Measurements from ENCODE around the gene DLG2. TPM values are rescaled to one million over a fixed set of nuclear protein-coding genes. Genes with fewer than 3 reads are reported as not detected.

The DLG2 gene
- total RNA-seq, 1 donor from 2014 or later: 2.1 TPM

- intact Hi-C loops (cut with micrococcal nuclease): no loop called here
- H3K9me3 Mint-ChIP-seq: no peaks in the 10 kb centered on the region
- H3K27ac Mint-ChIP-seq: no peak overlapping the region
- H3K27me3 Mint-ChIP-seq (ENCODE audit: insufficient read depth): peaks cover 2% of the 10 kb centered on the region
- no peak overlapping the region for H3K4me3 Mint-ChIP-seq
- H3K36me3 Mint-ChIP-seq (ENCODE audit: low read depth): no peaks in the 10 kb centered on the region
- H3K4me1 Mint-ChIP-seq (ENCODE audit: low read depth): no peaks in the 10 kb centered on the region
- no peak for DNase-seq (ENCODE audit: low spot score)
Measured at GRCh38 chr11:83630211-83630610, 1996.9 kb downstream of the DLG2 start.

- H3K36me3 Mint-ChIP-seq (ENCODE audit: low read depth): no peaks in the 10 kb centered on the region
- H3K27me3 Mint-ChIP-seq (ENCODE audit: insufficient read depth): peaks cover 2% of the 10 kb centered on the region
- no peak overlapping the region for H3K27ac Mint-ChIP-seq
- intact Hi-C loops (cut with micrococcal nuclease): no loop called here
- no peak for DNase-seq (ENCODE audit: low spot score)
- no peak overlapping the region for H3K4me3 Mint-ChIP-seq
- H3K4me1 Mint-ChIP-seq (ENCODE audit: low read depth): no peaks in the 10 kb centered on the region
- no peaks in the 10 kb centered on the region for H3K9me3 Mint-ChIP-seq
Measured at GRCh38 chr11:83629775-83630174, 1997.4 kb downstream of the DLG2 start.

- no peaks in the 10 kb centered on the region for H3K4me1 Mint-ChIP-seq (ENCODE audit: low read depth)
- no peaks in the 10 kb centered on the region for H3K36me3 Mint-ChIP-seq (ENCODE audit: low read depth)
- no peaks in the 10 kb centered on the region for H3K9me3 Mint-ChIP-seq
- no peak overlapping the region for H3K27ac Mint-ChIP-seq
- H3K4me3 Mint-ChIP-seq: no peak overlapping the region
- intact Hi-C loops (cut with micrococcal nuclease): no loop called here
- H3K27me3 Mint-ChIP-seq (ENCODE audit: insufficient read depth): peaks cover 2% of the 10 kb centered on the region
- no peak for DNase-seq (ENCODE audit: low spot score)
Measured at GRCh38 chr11:83628622-83629355, 1998.4 kb downstream of the DLG2 start.

- no peaks in the 10 kb centered on the region for H3K9me3 Mint-ChIP-seq
- H3K4me3 Mint-ChIP-seq: no peak overlapping the region
- H3K27ac Mint-ChIP-seq: no peak overlapping the region
- no peaks in the 10 kb centered on the region for H3K4me1 Mint-ChIP-seq (ENCODE audit: low read depth)
- no peaks in the 10 kb centered on the region for H3K27me3 Mint-ChIP-seq (ENCODE audit: insufficient read depth)
- no peaks in the 10 kb centered on the region for H3K36me3 Mint-ChIP-seq (ENCODE audit: low read depth)
- DNase-seq (ENCODE audit: low spot score): no peak
- intact Hi-C loops (cut with micrococcal nuclease): no loop called here
Measured at GRCh38 chr11:83625336-83625735, 2001.8 kb downstream of the DLG2 start.

GRCh38 chr11:83617671-83618070, 2009.5 kb downstream of the DLG2 start:
- Mint-ChIP-seq H3K9me3 (no peaks in the 10 kb centered on the region), H3K4me3 (no peak overlapping the region), H3K27me3 (ENCODE audit: insufficient read depth) (peaks cover 2% of the 10 kb centered on the region), H3K4me1 (ENCODE audit: low read depth) (no peaks in the 10 kb centered on the region), H3K36me3 (ENCODE audit: low read depth) (no peaks in the 10 kb centered on the region), H3K27ac (no peak overlapping the region)
- intact Hi-C loops (cut with micrococcal nuclease): no loop called here
- DNase-seq (ENCODE audit: low spot score): no peak

- Mint-ChIP-seq H3K4me1 (ENCODE audit: low read depth) (no peaks in the 10 kb centered on the region), H3K27me3 (ENCODE audit: insufficient read depth) (peaks cover 5% of the 10 kb centered on the region), H3K27ac (no peak overlapping the region), H3K4me3 (no peak overlapping the region), H3K36me3 (ENCODE audit: low read depth) (no peaks in the 10 kb centered on the region), H3K9me3 (no peaks in the 10 kb centered on the region)
- no peak for DNase-seq (ENCODE audit: low spot score)
- intact Hi-C loops (cut with micrococcal nuclease): no loop called here
Measured at GRCh38 chr11:83613767-83614121, 2013.4 kb downstream of the DLG2 start.

- intact Hi-C loops (cut with micrococcal nuclease): no loop called here
- DNase-seq (ENCODE audit: low spot score): no peak
- Mint-ChIP-seq H3K4me1 (ENCODE audit: low read depth) (no peaks in the 10 kb centered on the region), H3K27me3 (ENCODE audit: insufficient read depth) (peaks cover 5% of the 10 kb centered on the region), H3K4me3 (no peak overlapping the region), H3K36me3 (ENCODE audit: low read depth) (no peaks in the 10 kb centered on the region), H3K27ac (no peak overlapping the region), H3K9me3 (no peaks in the 10 kb centered on the region)
Measured at GRCh38 chr11:83612891-83613766, 2014.0 kb downstream of the DLG2 start.

GRCh38 chr11:83611600-83611999, 2015.5 kb downstream of the DLG2 start:
- Mint-ChIP-seq H3K36me3 (ENCODE audit: low read depth) (no peaks in the 10 kb centered on the region), H3K27ac (no peak overlapping the region), H3K4me1 (ENCODE audit: low read depth) (no peaks in the 10 kb centered on the region), H3K9me3 (no peaks in the 10 kb centered on the region), H3K4me3 (no peak overlapping the region), H3K27me3 (ENCODE audit: insufficient read depth) (peaks cover 5% of the 10 kb centered on the region)
- intact Hi-C loops (cut with micrococcal nuclease): no loop called here
- DNase-seq (ENCODE audit: low spot score): no peak

- peaks cover 5% of the 10 kb centered on the region for H3K27me3 Mint-ChIP-seq (ENCODE audit: insufficient read depth)
- no peak overlapping the region for H3K27ac Mint-ChIP-seq
- intact Hi-C loops (cut with micrococcal nuclease): no loop called here
- no peak for DNase-seq (ENCODE audit: low spot score)
- H3K4me1 Mint-ChIP-seq (ENCODE audit: low read depth): no peaks in the 10 kb centered on the region
- no peaks in the 10 kb centered on the region for H3K9me3 Mint-ChIP-seq
- no peaks in the 10 kb centered on the region for H3K36me3 Mint-ChIP-seq (ENCODE audit: low read depth)
- H3K4me3 Mint-ChIP-seq: no peak overlapping the region
Measured at GRCh38 chr11:83611031-83611430, 2016.1 kb downstream of the DLG2 start.

- peaks cover 5% of the 10 kb centered on the region for H3K27me3 Mint-ChIP-seq (ENCODE audit: insufficient read depth)
- H3K9me3 Mint-ChIP-seq: no peaks in the 10 kb centered on the region
- intact Hi-C loops (cut with micrococcal nuclease): no loop called here
- H3K4me3 Mint-ChIP-seq: no peak overlapping the region
- H3K27ac Mint-ChIP-seq: no peak overlapping the region
- no peaks in the 10 kb centered on the region for H3K4me1 Mint-ChIP-seq (ENCODE audit: low read depth)
- no peak for DNase-seq (ENCODE audit: low spot score)
- no peaks in the 10 kb centered on the region for H3K36me3 Mint-ChIP-seq (ENCODE audit: low read depth)
Measured at GRCh38 chr11:83609191-83609590, 2018.0 kb downstream of the DLG2 start.

GRCh38 chr11:83608571-83608970, 2018.6 kb downstream of the DLG2 start:
- no peaks in the 10 kb centered on the region for H3K9me3 Mint-ChIP-seq
- H3K4me3 Mint-ChIP-seq: no peak overlapping the region
- no peak overlapping the region for H3K27ac Mint-ChIP-seq
- peaks cover 5% of the 10 kb centered on the region for H3K27me3 Mint-ChIP-seq (ENCODE audit: insufficient read depth)
- H3K36me3 Mint-ChIP-seq (ENCODE audit: low read depth): no peaks in the 10 kb centered on the region
- intact Hi-C loops (cut with micrococcal nuclease): no loop called here
- no peak for DNase-seq (ENCODE audit: low spot score)
- no peaks in the 10 kb centered on the region for H3K4me1 Mint-ChIP-seq (ENCODE audit: low read depth)

- Mint-ChIP-seq H3K9me3 (no peaks in the 10 kb centered on the region), H3K27me3 (ENCODE audit: insufficient read depth) (no peaks in the 10 kb centered on the region), H3K4me3 (no peak overlapping the region)
Measured at GRCh38 chr11:83601914-83602527, 2025.1 kb downstream of the DLG2 start.

More at GRCh38 chr11:83601914-83602527, 2025.1 kb downstream of the DLG2 start:
- H3K36me3 Mint-ChIP-seq (ENCODE audit: low read depth): no peaks in the 10 kb centered on the region
- intact Hi-C loops (cut with micrococcal nuclease): no loop called here
- H3K27ac Mint-ChIP-seq: no peak overlapping the region
- DNase-seq (ENCODE audit: low spot score): no peak
- H3K4me1 Mint-ChIP-seq (ENCODE audit: low read depth): no peaks in the 10 kb centered on the region
